Measurements from ENCODE around the gene C19orf67. TPM values are rescaled to one million over a fixed set of nuclear protein-coding genes. Genes with fewer than 3 reads are reported as not detected.

The C19orf67 gene
- total and polyA plus RNA-seq, 2 donors (not counting 1 experiment from before 2014, with no cell fraction given) = 1.2 TPM; not detected in 1

- Mint-ChIP-seq H3K4me3 (peak overlapping the region; percentile 100), H3K27ac (peak overlapping the region; percentile 99), H3K4me1 (peaks cover 15% of the 10 kb centered on the region), H3K27me3 (no peaks in the 10 kb centered on the region), H3K9me3 (ENCODE audit: insufficient read depth) (peaks cover 8% of the 10 kb centered on the region)
- H3K27ac ChIP-seq (ENCODE audit: low read length in 2 of 2) = peak overlapping the region; percentile 69 to 87
- H3K9me3 ChIP-seq (ENCODE audit: control extremely low read depth in 1 of 3, control insufficient read depth in 2 of 3, insufficient read depth in 1 of 3, low read length in 2 of 3) = peaks cover 2 to 9% (median 8%) of the 10 kb centered on the region in 3 donors
- peak overlapping the region; percentile 81 for H3K9ac ChIP-seq (ENCODE audit: low read length)
- WGBS (ENCODE audit: insufficient coverage) = 2% methylated on average over 7 of the region's 15 CpGs
- H3K36me3 ChIP-seq (replicated peaks in 1 of 2; ENCODE audit: control extremely low read depth in 1 of 2, control insufficient read depth in 1 of 2, extremely low read depth in 1 of 2, insufficient read depth in 2 of 2, low read length in 1 of 2) = peaks cover 0 to 6% of the 10 kb centered on the region in 2 experiments
- peak overlapping the region; percentile 94 for H3K4me2 ChIP-seq (replicated peaks; ENCODE audit: low read depth, low read length, poor library complexity, severe bottlenecking)
- peak overlapping the region; percentile 81 to 89 (median 82) for H3K4me3 ChIP-seq (ENCODE audit: control extremely low read depth in 1 of 5, extremely low read depth in 1 of 5, insufficient read depth in 1 of 5, low read depth in 2 of 5, low read length in 4 of 5)
- CTCF ChIA-PET = interaction anchor here (0.6 to 1.6 kb wide), 6 partner anchors 11 to 1158 kb away, joined by 3 to 13 read pairs (median 4); partner anchors contain the start of gene ASF1B
- DNase-seq = no peak
- TF ChIP-seq CTCF (IDR thresholded peaks at IDR 0.05) (no peak), EZH2 (IDR thresholded peaks at IDR 0.05; ENCODE audit: borderline replicate concordance, insufficient read depth, low read depth, low read length, poor library complexity, severe bottlenecking) (no peak)
- H2AFZ ChIP-seq (ENCODE audit: insufficient read depth, low read depth, low read length, poor library complexity, severe bottlenecking) = peak overlapping the region; percentile 90
- POLR2A ChIA-PET = interaction anchor here (0.7 to 1.5 kb wide), 4 partner anchors 10 to 554 kb away, joined by 3 to 6 read pairs (median 4); partner anchors contain the start of genes ASF1B and PRKACA
- H3K4me1 ChIP-seq (ENCODE audit: control insufficient read depth in 2 of 2, insufficient read depth in 2 of 2, low read length in 2 of 2) = peaks cover 11 to 18% of the 10 kb centered on the region in 2 donors
- H4K20me1 ChIP-seq (ENCODE audit: control insufficient read depth, insufficient read depth, low read length, poor library complexity, severe bottlenecking) = peaks cover 11% of the 10 kb centered on the region
- no peaks in the 10 kb centered on the region for H3K79me2 ChIP-seq (ENCODE audit: control insufficient read depth, insufficient read depth, low read length)
- intact Hi-C loops (cut with micrococcal nuclease) = loop anchor here (1.0 to 10.0 kb wide), 5 partner anchors 11 to 817 kb away; partner anchors contain the start of genes ASF1B and PRKACA
- ATAC-seq (ENCODE audit: low read depth) = no peak
- H3K27me3 ChIP-seq (replicated peaks in 1 of 4; ENCODE audit: control extremely low read depth in 1 of 4, control insufficient read depth in 3 of 4, insufficient read depth in 4 of 4, low read length in 3 of 4) = no peaks in the 10 kb centered on the region
Measured at GRCh38 chr19:14091813-14092462, 6.4 kb upstream of the C19orf67 start.

Data from B cell (primary cell).